Measurements from ENCODE around the gene INPP4B. TPM values are rescaled to one million over a fixed set of nuclear protein-coding genes. Genes with fewer than 3 reads are reported as not detected.

The INPP4B gene
- total and polyA plus RNA-seq, 2 donors (not counting 1 experiment from before 2014, with no cell fraction given) = 19.7 to 22.2 TPM

DNA sequence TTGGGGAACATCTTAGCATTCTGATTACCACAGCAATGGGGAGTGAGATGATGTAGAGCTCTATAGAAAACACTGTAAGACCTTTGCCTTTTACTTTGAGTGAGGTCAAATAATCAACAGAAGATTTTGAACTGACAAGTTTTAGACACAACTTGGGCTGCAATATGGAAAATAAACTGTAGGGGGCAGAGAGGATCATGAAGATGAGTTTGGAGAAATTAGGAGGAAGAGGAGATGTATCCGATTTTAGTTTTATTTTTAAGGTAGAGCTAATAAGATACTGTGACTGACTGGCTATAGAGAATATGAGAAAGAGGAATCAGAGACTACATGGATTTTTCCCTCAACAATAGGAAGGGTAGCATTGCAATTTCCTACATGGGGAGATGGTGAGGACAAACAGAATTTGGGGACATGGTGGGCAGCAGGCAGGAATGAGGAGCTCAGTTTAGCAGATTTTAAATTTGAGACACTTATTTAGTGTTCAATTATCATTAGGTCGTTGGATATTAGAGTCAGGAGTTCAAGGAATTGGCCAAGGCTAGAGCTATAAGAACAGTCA is 563.1 kb downstream of the INPP4B start:
- no peaks in the 10 kb centered on the region for H4K20me1 ChIP-seq (ENCODE audit: control insufficient read depth, extremely low read depth, insufficient read depth, low read length)
- DNase-seq (ENCODE audit: low read depth in 2 of 2) = peak in 1 of 2 donors; percentile 39
- H3K4me1 ChIP-seq (ENCODE audit: control insufficient read depth, extremely low read depth, insufficient read depth, low read length) = no peaks in the 10 kb centered on the region
- no peaks in the 10 kb centered on the region for H3K9me3 ChIP-seq (ENCODE audit: control insufficient read depth, insufficient read depth, low read depth, low read length)
- H3K27ac ChIP-seq (ENCODE audit: insufficient read depth, low read length) = no peak overlapping the region
- no peaks in the 10 kb centered on the region for H3K27me3 ChIP-seq (ENCODE audit: control insufficient read depth, insufficient read depth, low read length)
- no peak overlapping the region for H3K9ac ChIP-seq (ENCODE audit: insufficient read depth, low read length)
- H2AFZ ChIP-seq (ENCODE audit: low read length) = no peak overlapping the region
- no peaks in the 10 kb centered on the region for H3K79me2 ChIP-seq (ENCODE audit: control insufficient read depth, insufficient read depth, low read length)
- H3K4me2 ChIP-seq (ENCODE audit: extremely low read depth, insufficient read depth, low read length) = no peak overlapping the region
- H3K36me3 ChIP-seq (ENCODE audit: control insufficient read depth, insufficient read depth, low read length) = no peaks in the 10 kb centered on the region
- H3K4me3 ChIP-seq (replicated peaks in 1 of 4; ENCODE audit: control extremely low read depth in 1 of 4, insufficient read depth in 1 of 4, low read depth in 3 of 4, low read length in 4 of 4) = no peak overlapping the region
- TF ChIP-seq EZH2 (IDR thresholded peaks at IDR 0.05; ENCODE audit: low read length, missing control alignments) (no peak), CTCF (conservative IDR thresholded peaks at IDR 0.05 in 1 of 2, IDR thresholded peaks at IDR 0.05 in 1 of 2; ENCODE audit: low read depth in 1 of 2, low read length in 2 of 2) (peak; percentile 24 to 54)

GRCh38 chr4:142281999-142282398 is 564.1 kb downstream of the INPP4B start:
- Histone ChIP-seq H3K4me3 (replicated peaks in 1 of 4; ENCODE audit: control extremely low read depth in 1 of 4, insufficient read depth in 1 of 4, low read depth in 3 of 4, low read length in 4 of 4) (no peak overlapping the region), H3K9me3 (ENCODE audit: control insufficient read depth, insufficient read depth, low read depth, low read length) (no peaks in the 10 kb centered on the region), H3K9ac (ENCODE audit: insufficient read depth, low read length) (no peak overlapping the region), H3K4me2 (ENCODE audit: extremely low read depth, insufficient read depth, low read length) (no peak overlapping the region), H3K79me2 (ENCODE audit: control insufficient read depth, insufficient read depth, low read length) (no peaks in the 10 kb centered on the region), H3K4me1 (ENCODE audit: control insufficient read depth, extremely low read depth, insufficient read depth, low read length) (no peaks in the 10 kb centered on the region), H3K36me3 (ENCODE audit: control insufficient read depth, insufficient read depth, low read length) (no peaks in the 10 kb centered on the region), H4K20me1 (ENCODE audit: control insufficient read depth, extremely low read depth, insufficient read depth, low read length) (no peaks in the 10 kb centered on the region), H3K27me3 (ENCODE audit: control insufficient read depth, insufficient read depth, low read length) (no peaks in the 10 kb centered on the region), H3K27ac (ENCODE audit: insufficient read depth, low read length) (no peak overlapping the region), H2AFZ (ENCODE audit: low read length) (no peak overlapping the region)
- DNase-seq (ENCODE audit: low read depth in 2 of 2) = no peak
- TF ChIP-seq EZH2 (IDR thresholded peaks at IDR 0.05; ENCODE audit: low read length, missing control alignments) (no peak), CTCF (conservative IDR thresholded peaks at IDR 0.05 in 1 of 2, IDR thresholded peaks at IDR 0.05 in 1 of 2; ENCODE audit: low read depth in 1 of 2, low read length in 2 of 2) (no peak)

GRCh38 chr4:142278663-142279062 is 567.4 kb downstream of the INPP4B start:
- no peaks in the 10 kb centered on the region for H3K79me2 ChIP-seq (ENCODE audit: control insufficient read depth, insufficient read depth, low read length)

More at GRCh38 chr4:142278663-142279062, 567.4 kb downstream of the INPP4B start:
- Histone ChIP-seq H3K4me2 (ENCODE audit: extremely low read depth, insufficient read depth, low read length) (no peak overlapping the region), H3K9ac (ENCODE audit: insufficient read depth, low read length) (no peak overlapping the region), H4K20me1 (ENCODE audit: control insufficient read depth, extremely low read depth, insufficient read depth, low read length) (no peaks in the 10 kb centered on the region), H3K4me1 (ENCODE audit: control insufficient read depth, extremely low read depth, insufficient read depth, low read length) (peaks cover 7% of the 10 kb centered on the region), H3K9me3 (ENCODE audit: control insufficient read depth, insufficient read depth, low read depth, low read length) (no peaks in the 10 kb centered on the region), H3K4me3 (replicated peaks in 1 of 4; ENCODE audit: control extremely low read depth in 1 of 4, insufficient read depth in 1 of 4, low read depth in 3 of 4, low read length in 4 of 4) (no peak overlapping the region), H3K27me3 (ENCODE audit: control insufficient read depth, insufficient read depth, low read length) (no peaks in the 10 kb centered on the region), H2AFZ (ENCODE audit: low read length) (no peak overlapping the region), H3K36me3 (ENCODE audit: control insufficient read depth, insufficient read depth, low read length) (no peaks in the 10 kb centered on the region), H3K27ac (ENCODE audit: insufficient read depth, low read length) (no peak overlapping the region)
- no peak for DNase-seq (ENCODE audit: low read depth in 2 of 2)
- TF ChIP-seq EZH2 (IDR thresholded peaks at IDR 0.05; ENCODE audit: low read length, missing control alignments) = no peak
- no peak for TF ChIP-seq CTCF (conservative IDR thresholded peaks at IDR 0.05 in 1 of 2, IDR thresholded peaks at IDR 0.05 in 1 of 2; ENCODE audit: low read depth in 1 of 2, low read length in 2 of 2)

Measured in fibroblast of lung (primary cell).